Astrocyte of the spinal cord (primary cell): ENCODE data around the gene PROSER3.

ENCODE experiments used
- DNase-seq: peaks from one replicate; pipeline ENCODE4 v3.0.0; 2011; ENCODE audit warnings: low read depth, low spot score
- H3K4me3 ChIP-seq: 2 replicates; pipeline ENCODE4 v1.5.1; 2011; ENCODE audit warnings: low read depth, mild to moderate bottlenecking, low read length, moderate library complexity
- in situ Hi-C: cut with HindIII; loops from 2 replicates; pipeline ENCODE4 v1.10.0; 2017; ENCODE audit warnings: low sequenced_read_pairs
- TF ChIP-seq, protein P1 (sequence below): IDR thresholded peaks from 2 replicates; pipeline ENCODE4 v1.5.1; 2012; ENCODE audit warnings: low read depth, mild to moderate bottlenecking, low read length, inconsistent platforms

The PROSER3 gene

DNA sequence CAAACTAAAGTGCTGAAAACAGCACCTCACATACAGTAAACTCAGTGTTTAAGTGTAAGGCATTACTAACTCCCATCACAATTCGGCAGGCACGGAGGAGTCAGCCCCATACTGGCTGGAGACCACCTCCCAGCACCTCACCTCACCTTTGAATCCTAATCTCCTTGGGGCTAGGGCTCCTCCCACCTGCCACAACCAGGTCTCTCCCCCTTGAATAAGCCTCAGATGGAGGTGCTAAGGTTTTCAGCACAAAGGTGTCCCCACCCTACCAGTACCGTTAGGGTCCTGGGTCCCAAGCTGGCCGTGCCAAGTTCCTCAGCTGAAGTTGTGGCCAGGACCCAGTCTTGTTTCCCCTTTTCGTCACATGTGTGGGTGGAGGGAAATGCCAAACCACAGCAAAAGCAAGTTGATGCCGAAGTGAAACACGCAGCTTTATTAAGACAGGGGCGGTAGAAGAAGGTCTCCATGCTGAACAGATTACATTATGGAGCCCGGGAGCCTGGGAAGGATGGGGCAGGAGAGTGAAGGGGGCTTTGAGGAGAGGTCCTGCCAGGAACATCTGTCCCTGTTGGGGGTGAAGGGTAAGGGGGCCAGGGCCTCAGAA lies 15.8 kb upstream of the PROSER3 start, which contains the start of gene IGFLR1:
Gene IGFLR1, minus strand, starts transcription at position 332 of the 604 bp plus-strand sequence. CDS start 1,272 bp downstream, outside the sequence.
- DNase-seq = no peak
- TF ChIP-seq, protein P1, sequence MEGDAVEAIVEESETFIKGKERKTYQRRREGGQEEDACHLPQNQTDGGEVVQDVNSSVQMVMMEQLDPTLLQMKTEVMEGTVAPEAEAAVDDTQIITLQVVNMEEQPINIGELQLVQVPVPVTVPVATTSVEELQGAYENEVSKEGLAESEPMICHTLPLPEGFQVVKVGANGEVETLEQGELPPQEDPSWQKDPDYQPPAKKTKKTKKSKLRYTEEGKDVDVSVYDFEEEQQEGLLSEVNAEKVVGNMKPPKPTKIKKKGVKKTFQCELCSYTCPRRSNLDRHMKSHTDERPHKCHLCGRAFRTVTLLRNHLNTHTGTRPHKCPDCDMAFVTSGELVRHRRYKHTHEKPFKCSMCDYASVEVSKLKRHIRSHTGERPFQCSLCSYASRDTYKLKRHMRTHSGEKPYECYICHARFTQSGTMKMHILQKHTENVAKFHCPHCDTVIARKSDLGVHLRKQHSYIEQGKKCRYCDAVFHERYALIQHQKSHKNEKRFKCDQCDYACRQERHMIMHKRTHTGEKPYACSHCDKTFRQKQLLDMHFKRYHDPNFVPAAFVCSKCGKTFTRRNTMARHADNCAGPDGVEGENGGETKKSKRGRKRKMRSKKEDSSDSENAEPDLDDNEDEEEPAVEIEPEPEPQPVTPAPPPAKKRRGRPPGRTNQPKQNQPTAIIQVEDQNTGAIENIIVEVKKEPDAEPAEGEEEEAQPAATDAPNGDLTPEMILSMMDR = no peak
- no peak within 1 kb of the TSS for H3K4me3 ChIP-seq
- in situ Hi-C loops = no loop called here

GRCh38 chr19:35743640-35744429 lies 14.1 kb upstream of the PROSER3 start:
- H3K4me3 ChIP-seq = no peak overlapping the region
- in situ Hi-C loops = no loop called here
- TF ChIP-seq, protein P1 = no peak
- DNase-seq = no peak

DNA sequence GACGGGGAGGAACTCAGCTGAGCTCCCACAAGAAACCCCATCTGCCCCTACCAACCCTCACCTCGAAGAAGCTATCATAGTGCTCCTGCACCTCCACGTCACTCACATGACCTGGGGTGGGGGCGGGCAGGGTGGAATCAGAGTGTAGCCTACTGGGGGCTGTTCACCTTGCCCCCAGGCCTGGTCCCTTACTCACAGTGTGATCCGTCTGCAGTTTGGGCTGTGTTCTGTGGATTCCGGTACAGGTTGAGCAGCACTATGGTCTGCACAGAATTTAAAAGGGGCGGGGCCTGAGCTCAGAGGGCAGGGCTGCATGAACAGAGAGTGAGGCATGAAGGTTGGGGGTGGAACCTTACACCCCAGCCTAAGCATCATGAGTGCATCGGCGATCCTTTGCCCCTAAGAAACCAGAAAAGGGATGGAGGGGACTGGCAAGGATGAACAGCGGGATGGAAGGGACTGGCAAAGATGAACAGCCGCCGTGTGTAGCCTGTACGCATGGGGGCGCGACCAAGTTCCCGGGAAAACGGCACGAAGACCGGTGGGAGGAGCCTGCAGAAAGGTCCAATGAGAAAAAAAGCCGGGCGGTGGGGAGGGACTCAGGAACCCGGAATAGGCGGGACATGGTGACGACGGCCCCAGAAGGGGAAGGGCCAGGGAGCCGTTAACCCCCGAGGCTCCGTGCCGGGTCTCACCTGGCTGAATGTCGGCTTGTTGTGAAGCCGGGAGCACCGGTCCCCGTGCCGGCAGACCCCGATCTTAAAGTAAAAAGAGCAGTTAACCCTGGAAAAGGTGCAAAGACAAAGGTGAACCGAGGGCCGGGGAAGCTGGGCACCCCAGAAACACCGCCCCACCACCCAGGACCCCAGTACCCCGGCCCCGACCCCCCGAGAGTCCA lies 13.3 kb upstream of the PROSER3 start:
- DNase-seq = peak; percentile 97
- TF ChIP-seq, protein P1 = peak; percentile 55
- peak overlapping the region; percentile 97 for H3K4me3 ChIP-seq
- in situ Hi-C loops = no loop called here

DNA sequence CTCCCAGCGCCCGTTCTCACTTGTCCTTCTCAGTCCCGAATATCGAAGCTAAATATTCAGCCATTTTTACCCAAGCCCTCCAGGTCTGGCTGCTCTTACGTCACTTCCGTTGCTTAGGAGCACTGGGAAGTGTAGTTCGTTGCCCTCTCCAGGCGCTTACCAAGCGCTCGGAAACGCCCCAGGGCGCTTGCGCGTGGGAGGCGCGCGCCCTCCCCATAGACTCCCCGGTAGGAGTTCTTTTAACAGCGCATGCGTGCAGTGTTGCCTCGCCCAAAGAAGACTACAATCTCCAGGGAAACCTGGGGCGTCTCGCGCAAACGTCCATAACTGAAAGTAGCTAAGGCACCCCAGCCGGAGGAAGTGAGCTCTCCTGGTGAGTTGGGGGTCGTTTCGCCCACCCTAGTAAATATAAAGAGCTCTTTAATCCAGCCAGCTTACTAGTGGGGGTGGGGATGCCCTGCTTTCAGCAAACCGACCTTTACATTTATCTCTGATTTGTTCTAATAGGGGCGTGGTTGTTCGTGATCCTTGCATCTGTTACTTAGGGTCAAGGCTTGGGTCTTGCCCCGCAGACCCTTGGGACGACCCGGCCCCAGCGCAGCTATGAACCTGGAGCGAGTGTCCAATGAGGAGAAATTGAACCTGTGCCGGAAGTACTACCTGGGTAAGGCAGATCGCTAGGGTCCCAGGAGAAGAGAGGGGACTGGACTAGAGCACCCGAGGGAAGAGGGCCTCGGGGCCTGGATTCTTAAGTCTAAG lies 12.5 kb upstream of the PROSER3 start, which contains the start of the genes PSENEN and U2AF1L4:
Gene PSENEN, plus strand, starts transcription at position 324 of the 759 bp plus-strand sequence. Its CDS starts 280 bp downstream, at position 604.
Gene U2AF1L4, minus strand, starts transcription at position 91 of the 759 bp plus-strand sequence. Its CDS starts 27 bp downstream, at position 64.
- TF ChIP-seq, protein P1 = no peak
- in situ Hi-C loops = no loop called here
- peak within 1 kb of the TSS; percentile 97 for H3K4me3 ChIP-seq
- DNase-seq = peak; percentile 100

- DNase-seq = no peak
- TF ChIP-seq, protein P1 = no peak
- peak overlapping the region; percentile 97 for H3K4me3 ChIP-seq
- in situ Hi-C loops = no loop called here
These were observed 11.9 kb upstream of the PROSER3 start for GRCh38 chr19:35746087-35746462.
